WTC11 (cell line): Measurements from ENCODE around the gene HECTD3.

ENCODE experiments used
- CTCF ChIP-seq: fragments of 200-600 bp; IDR thresholded peaks from 2 replicates; pipeline ENCODE4 v1.8.0; 2022; ENCODE audit warnings: antibody characterized with exemption
- ZBTB43 ChIP-seq: sonication (generic); formaldehyde crosslinking; IDR thresholded peaks from 2 replicates; pipeline ENCODE4 v1.8.1; 2023; ENCODE audit warnings: mild to moderate bottlenecking, missing genetic modification reagents
- TF ChIP-seq, protein P1 (sequence below): sonication (generic); formaldehyde crosslinking; IDR thresholded peaks from 2 replicates; pipeline ENCODE4 v1.8.1; 2022; ENCODE audit warnings: mild to moderate bottlenecking, moderate library complexity, missing genetic modification reagents

GRCh38 chr1:44985747-44986359, 25.3 kb downstream of the HECTD3 start:
- TF ChIP-seq ZBTB43 (no peak), CTCF (no peak)
- TF ChIP-seq, protein P1, sequence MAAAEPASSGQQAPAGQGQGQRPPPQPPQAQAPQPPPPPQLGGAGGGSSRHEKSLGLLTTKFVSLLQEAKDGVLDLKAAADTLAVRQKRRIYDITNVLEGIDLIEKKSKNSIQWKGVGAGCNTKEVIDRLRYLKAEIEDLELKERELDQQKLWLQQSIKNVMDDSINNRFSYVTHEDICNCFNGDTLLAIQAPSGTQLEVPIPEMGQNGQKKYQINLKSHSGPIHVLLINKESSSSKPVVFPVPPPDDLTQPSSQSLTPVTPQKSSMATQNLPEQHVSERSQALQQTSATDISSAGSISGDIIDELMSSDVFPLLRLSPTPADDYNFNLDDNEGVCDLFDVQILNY: no peak
